Memory B cell (primary cell): ENCODE measurements around the gene SNX33.
"Not testable (repeated sequence)": the region's sequence is repeated elsewhere in the genome, so short reads cannot be mapped to it uniquely, and the experiment has no call there.

Source experiments
- ATAC-seq: fragments of 150-1000 bp; cut with Tn5 transposase; 2 replicates; pipeline ENCODE4 v1.10.0; 2021; ENCODE audit warnings: low read depth, mild to moderate bottlenecking, moderate library complexity
- DNase-seq, 2 donors: peaks; one replicate each; pipeline ENCODE4 v3.0.0; 2022; ENCODE audit warnings: low spot score in 2 of 2
- H3K27ac Mint-ChIP-seq: one replicate; pipeline ENCODE4 v1.8.0; 2022; ENCODE audit warnings: mild to moderate bottlenecking, moderate library complexity, mixed read lengths
- H3K27me3 Mint-ChIP-seq: one replicate; pipeline ENCODE4 v1.8.0; 2022; ENCODE audit warnings: mixed read lengths
- H3K36me3 Mint-ChIP-seq: one replicate; pipeline ENCODE4 v1.8.0; 2022; ENCODE audit warnings: mild to moderate bottlenecking, mixed read lengths
- H3K4me1 Mint-ChIP-seq: one replicate; pipeline ENCODE4 v1.8.0; 2022; ENCODE audit warnings: mixed read lengths
- H3K4me3 Mint-ChIP-seq: one replicate; pipeline ENCODE4 v1.8.0; 2022; ENCODE audit warnings: mild to moderate bottlenecking, moderate library complexity, mixed read lengths
- H3K9me3 Mint-ChIP-seq: one replicate; pipeline ENCODE4 v1.8.0; 2022; ENCODE audit warnings: mixed read lengths

Gene SNX33

GRCh38 chr15:75703440-75704262, 55.9 kb downstream of the SNX33 start:
- not testable (repeated sequence) for H3K4me1 Mint-ChIP-seq, H3K36me3 Mint-ChIP-seq, H3K27me3 Mint-ChIP-seq, H3K27ac Mint-ChIP-seq, H3K4me3 Mint-ChIP-seq, H3K9me3 Mint-ChIP-seq, DNase-seq, ATAC-seq

GRCh38 chr15:75704263-75704615, 56.5 kb downstream of the SNX33 start:
- Mint-ChIP-seq H3K27me3 (no peaks in the 10 kb centered on the region), H3K4me3 (no peak overlapping the region), H3K36me3 (no peaks in the 10 kb centered on the region), H3K9me3 (no peaks in the 10 kb centered on the region), H3K4me1 (peaks cover 5% of the 10 kb centered on the region), H3K27ac (no peak overlapping the region)
- ATAC-seq (no peak), DNase-seq (no peak)

GRCh38 chr15:75704618-75705017, 56.9 kb downstream of the SNX33 start:
- Mint-ChIP-seq H3K4me1 (peaks cover 2% of the 10 kb centered on the region), H3K9me3 (no peaks in the 10 kb centered on the region), H3K27me3 (no peaks in the 10 kb centered on the region), H3K4me3 (no peak overlapping the region), H3K27ac (no peak overlapping the region), H3K36me3 (no peaks in the 10 kb centered on the region)
- DNase-seq (no peak), ATAC-seq (no peak)

- H3K36me3 Mint-ChIP-seq, H3K4me3 Mint-ChIP-seq, H3K27me3 Mint-ChIP-seq, ATAC-seq, H3K27ac Mint-ChIP-seq, DNase-seq, H3K4me1 Mint-ChIP-seq, H3K9me3 Mint-ChIP-seq: not testable (repeated sequence)
Observed at GRCh38 chr15:75705375-75705774, 57.7 kb downstream of the SNX33 start.

- Mint-ChIP-seq H3K4me1 (peaks cover 2% of the 10 kb centered on the region), H3K27me3 (no peaks in the 10 kb centered on the region), H3K36me3 (no peaks in the 10 kb centered on the region), H3K9me3 (no peaks in the 10 kb centered on the region), H3K27ac (no peak overlapping the region), H3K4me3 (no peak overlapping the region)
- no peak for ATAC-seq
- no peak for DNase-seq
Observed at GRCh38 chr15:75705854-75706681, 58.4 kb downstream of the SNX33 start.

GRCh38 chr15:75706682-75706954, 58.9 kb downstream of the SNX33 start:
- Mint-ChIP-seq H3K4me1 (peaks cover 2% of the 10 kb centered on the region), H3K27ac (no peak overlapping the region), H3K27me3 (peaks cover 2% of the 10 kb centered on the region), H3K36me3 (no peaks in the 10 kb centered on the region), H3K9me3 (no peaks in the 10 kb centered on the region), H3K4me3 (no peak overlapping the region)
- ATAC-seq (no peak), DNase-seq (no peak)

- DNase-seq, ATAC-seq, H3K4me1 Mint-ChIP-seq, H3K9me3 Mint-ChIP-seq, H3K4me3 Mint-ChIP-seq, H3K27ac Mint-ChIP-seq, H3K36me3 Mint-ChIP-seq: not testable (repeated sequence)
- H3K27me3 Mint-ChIP-seq = peaks cover 13% of the 10 kb centered on the region
Observed at GRCh38 chr15:75709458-75709857, 61.7 kb downstream of the SNX33 start.

GRCh38 chr15:75710874-75711273, 63.2 kb downstream of the SNX33 start:
- H3K4me1 Mint-ChIP-seq, H3K36me3 Mint-ChIP-seq, DNase-seq, H3K4me3 Mint-ChIP-seq, H3K9me3 Mint-ChIP-seq, H3K27ac Mint-ChIP-seq, ATAC-seq: not testable (repeated sequence)
- peaks cover 13% of the 10 kb centered on the region for H3K27me3 Mint-ChIP-seq

GRCh38 chr15:75711495-75711894, 63.8 kb downstream of the SNX33 start:
- not testable (repeated sequence) for H3K9me3 Mint-ChIP-seq, DNase-seq, H3K36me3 Mint-ChIP-seq, H3K4me1 Mint-ChIP-seq, H3K27ac Mint-ChIP-seq, H3K4me3 Mint-ChIP-seq, ATAC-seq
- peaks cover 13% of the 10 kb centered on the region for H3K27me3 Mint-ChIP-seq
